Smooth muscle cell (in vitro differentiated cells): ENCODE results near the gene TSPAN32. TPM values are rescaled to one million over a fixed set of nuclear protein-coding genes. Genes with fewer than 3 reads are reported as not detected.
"Not testable (repeated sequence)": the region's sequence is repeated elsewhere in the genome, so short reads cannot be mapped to it uniquely, and the experiment has no call there.

Source experiments
- DNase-seq: peaks from one replicate; lab custom pipeline; 2025; ENCODE audit not compliant: unreplicated experiment; lab: John Stamatoyannopoulos, UW
- H2AFZ ChIP-seq: fragments of 200-600 bp; sonication (generic); 2 replicates; pipeline ENCODE4 v1.6.0; 2016; ENCODE audit warnings: antibody characterized with exemption, low read depth, mild to moderate bottlenecking
- H3F3A ChIP-seq: fragments of 200-600 bp; sonication (generic); 2 replicates; pipeline ENCODE4 v1.6.0; 2017; ENCODE audit warnings: antibody characterized with exemption, low read depth
- H3K27ac ChIP-seq: fragments of 200-600 bp; sonication (generic); 2 replicates; pipeline ENCODE4 v1.5.1; 2016; ENCODE audit warnings: low read depth, mild to moderate bottlenecking
- H3K27me3 ChIP-seq: fragments of 200-600 bp; sonication (generic); 2 replicates; pipeline ENCODE4 v1.6.1; 2016; ENCODE audit warnings: low read depth, mild to moderate bottlenecking
- H3K36me3 ChIP-seq: fragments of 200-600 bp; sonication (generic); 2 replicates; pipeline ENCODE4 v1.5.1; 2016; ENCODE audit warnings: low read depth
- H3K4me1 ChIP-seq: fragments of 200-600 bp; sonication (generic); 2 replicates; pipeline ENCODE4 v1.5.1; 2016; ENCODE audit warnings: low read depth
- H3K4me2 ChIP-seq: fragments of 200-600 bp; sonication (generic); 2 replicates; pipeline ENCODE4 v1.6.0; 2016; ENCODE audit warnings: mild to moderate bottlenecking
- H3K4me3 ChIP-seq: fragments of 200-600 bp; sonication (generic); 2 replicates; pipeline ENCODE4 v1.5.1; 2016; ENCODE audit warnings: mild to moderate bottlenecking
- H3K79me2 ChIP-seq: fragments of 200-600 bp; sonication (generic); 2 replicates; pipeline ENCODE4 v1.6.0; 2016; ENCODE audit warnings: low read depth, mild to moderate bottlenecking
- H3K9ac ChIP-seq: fragments of 200-600 bp; sonication (generic); 2 replicates; pipeline ENCODE4 v1.6.0; 2016; ENCODE audit warnings: low read depth
- H3K9me3 ChIP-seq: fragments of 200-600 bp; sonication (generic); replicated peaks from 2 replicates; pipeline ENCODE4 v1.5.1; 2016; ENCODE audit warnings: low read depth
- H4K20me1 ChIP-seq: fragments of 200-600 bp; sonication (generic); 2 replicates; pipeline ENCODE4 v1.6.0; 2016; ENCODE audit warnings: low read depth
- CTCF ChIP-seq: fragments of 200-600 bp; sonication (generic); IDR thresholded peaks from 2 replicates; pipeline ENCODE4 v1.5.1; 2017; ENCODE audit warnings: borderline replicate concordance, mild to moderate bottlenecking, antibody characterized with exemption; ENCODE audit not compliant: insufficient read depth, poor library complexity, severe bottlenecking
- WGBS: methylation state at CpG from one replicate; pipeline ENCODE4 v1.1.7; 2016; ENCODE audit warnings: low lambda C conversion rate; 5-methylcytosine and 5-hydroxymethylcytosine counted together
- polyA plus RNA-seq: library from polyadenylated mRNA; unstranded; fragments of >200 nt; fragmentation: Nextera tagmentation; extraction: Ambion mirVana; gene quantifications from 2 replicates; pipeline ENCODE4 v1.2.1, GENCODE V29; 2016
- total RNA-seq: library from RNA; depleted of rRNA; stranded (reverse); fragments of >200 nt; gene quantifications from 2 replicates; pipeline ENCODE4 v1.2.3, GENCODE V29; 2014

TSPAN32 gene
- total and polyA plus RNA-seq, 2 experiments from 2014 or later: not detected

- 98% methylated on average over 4 of the region's 5 CpGs for WGBS
These were observed 29.6 kb downstream of the TSPAN32 start for GRCh38 chr11:2331404-2331803.

GRCh38 chr11:2332569-2332968 lies 30.8 kb downstream of the TSPAN32 start:
- not testable (repeated sequence) for H3K9ac ChIP-seq, H3K27me3 ChIP-seq, H3K27ac ChIP-seq, H3K4me2 ChIP-seq, H4K20me1 ChIP-seq, H3K36me3 ChIP-seq, H3K9me3 ChIP-seq, H3K4me3 ChIP-seq, DNase-seq, H3F3A ChIP-seq, H2AFZ ChIP-seq, H3K79me2 ChIP-seq
- peaks cover 14% of the 10 kb centered on the region for H3K4me1 ChIP-seq
- 98% methylated on average over 11 of the region's 29 CpGs for WGBS

More at GRCh38 chr11:2331404-2331803, 29.6 kb downstream of the TSPAN32 start:
- Histone ChIP-seq H3K27ac (no peak overlapping the region), H3K4me3 (no peak overlapping the region), H3K36me3 (no peaks in the 10 kb centered on the region), H4K20me1 (no peaks in the 10 kb centered on the region), H3K27me3 (no peaks in the 10 kb centered on the region), H2AFZ (no peak overlapping the region), H3K4me2 (no peak overlapping the region), H3K79me2 (no peaks in the 10 kb centered on the region), H3K9ac (no peak overlapping the region), H3K4me1 (peaks cover 14% of the 10 kb centered on the region), H3K9me3 (no peaks in the 10 kb centered on the region), H3F3A (no peaks in the 10 kb centered on the region)
- no peak for DNase-seq
- TF ChIP-seq CTCF: no peak

GRCh38 chr11:2333486-2334205 lies 31.8 kb downstream of the TSPAN32 start:
- not testable (repeated sequence) for DNase-seq
- WGBS: 90% methylated on average over 2 of the region's 4 CpGs

GRCh38 chr11:2335286-2335685 lies 33.5 kb downstream of the TSPAN32 start:
- H4K20me1 ChIP-seq, H3K4me2 ChIP-seq, H3K9me3 ChIP-seq, H3K4me3 ChIP-seq, DNase-seq, H3K27ac ChIP-seq, H3K4me1 ChIP-seq, H3K36me3 ChIP-seq, H3F3A ChIP-seq, H3K9ac ChIP-seq, H3K79me2 ChIP-seq, H2AFZ ChIP-seq: not testable (repeated sequence)
- H3K27me3 ChIP-seq: peaks cover 23% of the 10 kb centered on the region
- 96% methylated on average over 18 of the region's 18 CpGs for WGBS

More at GRCh38 chr11:2333486-2334205, 31.8 kb downstream of the TSPAN32 start:
- not testable (repeated sequence) for H3F3A ChIP-seq, H3K4me2 ChIP-seq, H3K79me2 ChIP-seq, H2AFZ ChIP-seq, H3K27me3 ChIP-seq, H3K4me1 ChIP-seq, H3K9me3 ChIP-seq, H3K4me3 ChIP-seq, H3K27ac ChIP-seq, H4K20me1 ChIP-seq, H3K9ac ChIP-seq, H3K36me3 ChIP-seq

- not testable (repeated sequence) for H4K20me1 ChIP-seq, H3K27ac ChIP-seq, DNase-seq, H3K36me3 ChIP-seq, H3K4me1 ChIP-seq, H3K9me3 ChIP-seq, H3F3A ChIP-seq, H3K4me3 ChIP-seq, H2AFZ ChIP-seq, H3K4me2 ChIP-seq, H3K9ac ChIP-seq, H3K79me2 ChIP-seq
- H3K27me3 ChIP-seq: peaks cover 29% of the 10 kb centered on the region
- 51% methylated on average over 8 of the region's 8 CpGs for WGBS
These were observed 36.9 kb downstream of the TSPAN32 start for GRCh38 chr11:2338760-2339159.
